Brain microvascular endothelial cell (primary cell): Measurements from ENCODE around the gene AQP12A.

ENCODE experiments used
- DNase-seq: peaks from one replicate; pipeline ENCODE4 v3.0.0-alpha.2; 2020
- H3K27ac ChIP-seq: fragments of 250-450 bp; sonication (Bioruptor Pico); 2 replicates; pipeline ENCODE4 v1.5.1; 2020; ENCODE audit warnings: mild to moderate bottlenecking, moderate library complexity
- H3K27me3 ChIP-seq: fragments of 250-450 bp; sonication (Bioruptor Pico); replicated peaks from 2 replicates; pipeline ENCODE4 v1.5.1; 2020; ENCODE audit warnings: mild to moderate bottlenecking
- H3K36me3 ChIP-seq: fragments of 250-450 bp; sonication (Bioruptor Pico); replicated peaks from 2 replicates; pipeline ENCODE4 v1.5.1; 2020; ENCODE audit warnings: mild to moderate bottlenecking
- H3K4me3 ChIP-seq: 2 replicates; pipeline ENCODE4 v1.5.1; 2011; ENCODE audit warnings: low read depth, mild to moderate bottlenecking, control low read depth, low read length, moderate library complexity
- CTCF ChIP-seq: IDR thresholded peaks from 2 replicates; pipeline ENCODE4 v1.5.1; 2011; ENCODE audit warnings: low read depth, mild to moderate bottlenecking, moderate library complexity, low read length, control low read depth, inconsistent platforms; ENCODE audit errors: missing control alignments
- in situ Hi-C: cut with HindIII; loops from 2 replicates; pipeline ENCODE4 v1.10.0; 2017; ENCODE audit warnings: low sequenced_read_pairs, low pct_ligation_motif_present

Gene AQP12A

GRCh38 chr2:240714747-240715725 is 23.4 kb downstream of the AQP12A start:
- Histone ChIP-seq H3K36me3 (no peaks in the 10 kb centered on the region), H3K27ac (no peak overlapping the region), H3K27me3 (no peaks in the 10 kb centered on the region), H3K4me3 (no peak overlapping the region)
- TF ChIP-seq CTCF: no peak
- no peak for DNase-seq
- in situ Hi-C loops: no loop called here

GRCh38 chr2:240716130-240716798 is 24.6 kb downstream of the AQP12A start:
- no peak for DNase-seq
- Histone ChIP-seq H3K27me3 (no peaks in the 10 kb centered on the region), H3K4me3 (no peak overlapping the region), H3K27ac (no peak overlapping the region), H3K36me3 (no peaks in the 10 kb centered on the region)
- no peak for TF ChIP-seq CTCF
- in situ Hi-C loops: no loop called here

GRCh38 chr2:240717181-240717641 is 25.5 kb downstream of the AQP12A start:
- no peak for TF ChIP-seq CTCF
- no peak overlapping the region for H3K27ac ChIP-seq
- DNase-seq: no peak
- in situ Hi-C loops: no loop called here
- no peak overlapping the region for H3K4me3 ChIP-seq
- H3K36me3 ChIP-seq: no peaks in the 10 kb centered on the region
- no peaks in the 10 kb centered on the region for H3K27me3 ChIP-seq

- H3K4me3 ChIP-seq: no peak overlapping the region
- no peaks in the 10 kb centered on the region for H3K36me3 ChIP-seq
- TF ChIP-seq CTCF: no peak
- in situ Hi-C loops: no loop called here
- H3K27ac ChIP-seq: no peak overlapping the region
- H3K27me3 ChIP-seq: no peaks in the 10 kb centered on the region
- no peak for DNase-seq
Measured at GRCh38 chr2:240717681-240718581, 26.3 kb downstream of the AQP12A start.

GRCh38 chr2:240718896-240719490 is 27.3 kb downstream of the AQP12A start:
- no peak for TF ChIP-seq CTCF
- H3K27ac ChIP-seq: no peak overlapping the region
- in situ Hi-C loops: no loop called here

More at GRCh38 chr2:240718896-240719490, 27.3 kb downstream of the AQP12A start:
- Histone ChIP-seq H3K4me3 (no peak overlapping the region), H3K36me3 (no peaks in the 10 kb centered on the region), H3K27me3 (no peaks in the 10 kb centered on the region)
- no peak for DNase-seq
